Astrocyte (in vitro differentiated cells and primary cell): ENCODE results near the gene MYCBP2.

Experiments
- EZH2 ChIP-seq: IDR thresholded peaks from 2 replicates; pipeline ENCODE4 v1.6.1; 2012; ENCODE audit warnings: mild to moderate bottlenecking, low read length, inconsistent platforms; ENCODE audit not compliant: insufficient read depth
- TF ChIP-seq, protein P1 (sequence below): IDR thresholded peaks from 2 replicates; pipeline ENCODE4 v1.5.1; 2011; ENCODE audit warnings: low read depth, mild to moderate bottlenecking, inconsistent platforms, low read length, moderate library complexity; ENCODE audit not compliant: insufficient read depth

- no peak for TF ChIP-seq EZH2
- TF ChIP-seq, protein P1, sequence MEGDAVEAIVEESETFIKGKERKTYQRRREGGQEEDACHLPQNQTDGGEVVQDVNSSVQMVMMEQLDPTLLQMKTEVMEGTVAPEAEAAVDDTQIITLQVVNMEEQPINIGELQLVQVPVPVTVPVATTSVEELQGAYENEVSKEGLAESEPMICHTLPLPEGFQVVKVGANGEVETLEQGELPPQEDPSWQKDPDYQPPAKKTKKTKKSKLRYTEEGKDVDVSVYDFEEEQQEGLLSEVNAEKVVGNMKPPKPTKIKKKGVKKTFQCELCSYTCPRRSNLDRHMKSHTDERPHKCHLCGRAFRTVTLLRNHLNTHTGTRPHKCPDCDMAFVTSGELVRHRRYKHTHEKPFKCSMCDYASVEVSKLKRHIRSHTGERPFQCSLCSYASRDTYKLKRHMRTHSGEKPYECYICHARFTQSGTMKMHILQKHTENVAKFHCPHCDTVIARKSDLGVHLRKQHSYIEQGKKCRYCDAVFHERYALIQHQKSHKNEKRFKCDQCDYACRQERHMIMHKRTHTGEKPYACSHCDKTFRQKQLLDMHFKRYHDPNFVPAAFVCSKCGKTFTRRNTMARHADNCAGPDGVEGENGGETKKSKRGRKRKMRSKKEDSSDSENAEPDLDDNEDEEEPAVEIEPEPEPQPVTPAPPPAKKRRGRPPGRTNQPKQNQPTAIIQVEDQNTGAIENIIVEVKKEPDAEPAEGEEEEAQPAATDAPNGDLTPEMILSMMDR = no peak
These were observed 11.4 kb upstream of the MYCBP2 start for GRCh38 chr13:77338329-77338728.
